Measurements from ENCODE around the gene TCL1B.
"Not testable (repeated sequence)": the region's sequence is repeated elsewhere in the genome, so short reads cannot be mapped to it uniquely, and the experiment has no call there.

TCL1B gene

DNA sequence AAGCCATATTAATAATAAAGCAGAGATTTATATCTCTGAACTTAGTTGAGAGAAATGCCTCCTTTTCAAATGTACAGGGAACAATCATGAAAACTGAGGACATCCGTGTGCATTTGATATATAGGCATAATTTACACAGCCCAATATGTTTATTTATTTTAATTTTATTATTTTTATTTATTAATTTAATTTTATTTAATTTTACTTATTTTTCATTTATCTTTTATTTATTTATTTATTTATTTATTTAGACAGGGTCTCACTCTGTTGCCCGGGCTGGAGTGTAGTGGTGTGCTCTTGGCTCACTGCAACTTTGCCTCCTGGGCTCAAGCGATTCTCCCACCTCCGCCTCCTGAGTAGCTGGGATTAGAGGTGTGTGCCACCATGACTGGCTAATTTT, 19.3 kb downstream of the TCL1B start:
- DNase-seq (ENCODE audit: low read depth): no peak
- Histone ChIP-seq H3K36me3 (ENCODE audit: control insufficient read depth, insufficient read depth, low read length, severe bottlenecking) (no peaks in the 10 kb centered on the region), H3K4me3 (ENCODE audit: low read length) (no peak overlapping the region), H3K9me3 (ENCODE audit: control insufficient read depth, low read length) (no peaks in the 10 kb centered on the region), H3K9ac (ENCODE audit: low read length) (no peak overlapping the region), H3K4me1 (ENCODE audit: control insufficient read depth, insufficient read depth, low read length) (no peaks in the 10 kb centered on the region), H3K27me3 (replicated peaks; ENCODE audit: control insufficient read depth, insufficient read depth, low read length) (peaks cover 27% of the 10 kb centered on the region)

DNA sequence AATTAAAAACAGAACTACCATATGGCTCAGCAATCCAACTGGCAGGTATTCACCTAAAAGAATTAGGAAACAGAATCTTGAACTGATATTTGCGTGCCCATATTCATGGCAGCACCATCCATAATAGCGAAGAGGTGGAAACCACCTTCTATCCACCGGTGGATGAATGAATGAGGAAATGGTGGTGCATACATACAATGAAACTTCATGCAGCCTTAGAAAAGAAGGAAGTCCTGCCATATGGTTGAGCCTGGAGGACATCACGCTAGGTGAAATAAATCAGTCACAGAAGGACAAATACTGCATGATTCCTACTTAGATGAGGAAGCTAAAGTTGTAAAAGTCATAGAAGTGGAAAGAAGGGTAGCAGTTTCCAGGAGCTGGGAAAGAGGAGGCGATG, 21.1 kb downstream of the TCL1B start:
- DNase-seq (ENCODE audit: low read depth): no peak
- Histone ChIP-seq H3K4me3 (ENCODE audit: low read length) (no peak overlapping the region), H3K4me1 (ENCODE audit: control insufficient read depth, insufficient read depth, low read length) (no peaks in the 10 kb centered on the region), H3K9me3 (ENCODE audit: control insufficient read depth, low read length) (no peaks in the 10 kb centered on the region), H3K36me3 (ENCODE audit: control insufficient read depth, insufficient read depth, low read length, severe bottlenecking) (no peaks in the 10 kb centered on the region), H3K27me3 (replicated peaks; ENCODE audit: control insufficient read depth, insufficient read depth, low read length) (peaks cover 20% of the 10 kb centered on the region), H3K9ac (ENCODE audit: low read length) (no peak overlapping the region)

DNA sequence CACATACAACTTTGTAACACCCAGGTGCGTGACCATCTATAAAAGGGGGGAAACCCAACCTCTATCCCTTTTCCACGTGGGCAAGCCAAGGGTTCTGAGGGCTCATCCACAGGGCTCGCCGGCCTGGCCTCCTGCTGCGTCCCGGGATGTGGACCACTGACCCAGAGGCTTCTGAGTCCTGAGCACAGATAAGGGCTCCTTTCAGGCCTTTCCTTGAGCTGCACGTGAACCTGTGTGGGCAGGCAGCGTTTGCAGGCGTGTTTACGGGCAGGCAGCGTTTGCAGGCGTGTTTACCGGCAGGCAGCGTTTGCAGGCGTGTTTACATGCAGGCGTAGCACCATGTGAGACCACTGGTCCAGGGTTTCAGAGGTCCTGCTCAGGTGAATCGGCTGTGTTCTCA, 23.9 kb downstream of the TCL1B start:
- DNase-seq (ENCODE audit: low read depth): no peak

DNA sequence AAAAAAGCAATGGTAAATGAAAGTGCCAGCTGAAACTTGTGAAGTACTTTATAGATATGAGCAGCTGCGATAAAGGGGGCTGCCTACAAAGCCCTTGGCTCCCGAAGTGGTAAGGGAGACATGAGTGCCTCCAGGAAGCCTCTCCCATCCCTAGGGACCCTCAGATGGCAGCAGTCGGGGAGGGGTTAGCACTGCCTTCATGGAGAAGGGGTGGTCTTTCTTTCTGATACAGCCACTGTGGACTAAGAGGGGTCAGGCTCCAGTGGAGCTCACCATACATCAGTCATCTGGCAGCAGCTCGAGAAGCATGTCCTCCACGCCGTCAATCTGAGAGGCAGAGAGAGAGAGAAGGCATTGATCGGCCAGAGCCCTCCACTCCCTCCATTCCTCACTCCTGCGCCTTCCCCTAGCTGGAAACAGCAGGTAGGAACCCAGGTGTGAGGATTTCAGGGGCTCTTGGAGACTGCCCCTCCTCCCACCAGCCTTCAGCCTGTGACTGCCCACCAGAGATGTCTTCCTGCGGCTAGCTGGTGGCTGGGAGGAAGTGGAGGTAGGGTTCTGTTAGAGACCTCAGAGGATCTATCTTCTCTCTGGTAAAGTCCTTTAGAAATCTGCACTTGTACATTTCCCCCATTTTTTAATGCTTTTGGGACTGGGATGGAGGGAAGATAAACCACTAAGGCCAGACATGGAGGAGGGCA, 25.4 kb downstream of the TCL1B start:
- no peak for DNase-seq (ENCODE audit: low read depth)
- Histone ChIP-seq H3K4me3 (ENCODE audit: low read length) (no peak overlapping the region), H3K9me3 (ENCODE audit: control insufficient read depth, low read length) (no peaks in the 10 kb centered on the region), H3K4me1 (ENCODE audit: control insufficient read depth, insufficient read depth, low read length) (no peaks in the 10 kb centered on the region), H3K36me3 (ENCODE audit: control insufficient read depth, insufficient read depth, low read length, severe bottlenecking) (no peaks in the 10 kb centered on the region), H3K27me3 (replicated peaks; ENCODE audit: control insufficient read depth, insufficient read depth, low read length) (peaks cover 13% of the 10 kb centered on the region), H3K9ac (ENCODE audit: low read length) (no peak overlapping the region)

More for the DNA sequence above, 23.9 kb downstream of the TCL1B start:
- Histone ChIP-seq H3K4me3 (ENCODE audit: low read length) (no peak overlapping the region), H3K36me3 (ENCODE audit: control insufficient read depth, insufficient read depth, low read length, severe bottlenecking) (no peaks in the 10 kb centered on the region), H3K9ac (ENCODE audit: low read length) (no peak overlapping the region), H3K9me3 (ENCODE audit: control insufficient read depth, low read length) (no peaks in the 10 kb centered on the region), H3K27me3 (replicated peaks; ENCODE audit: control insufficient read depth, insufficient read depth, low read length) (peaks cover 16% of the 10 kb centered on the region), H3K4me1 (ENCODE audit: control insufficient read depth, insufficient read depth, low read length) (no peaks in the 10 kb centered on the region)

DNA sequence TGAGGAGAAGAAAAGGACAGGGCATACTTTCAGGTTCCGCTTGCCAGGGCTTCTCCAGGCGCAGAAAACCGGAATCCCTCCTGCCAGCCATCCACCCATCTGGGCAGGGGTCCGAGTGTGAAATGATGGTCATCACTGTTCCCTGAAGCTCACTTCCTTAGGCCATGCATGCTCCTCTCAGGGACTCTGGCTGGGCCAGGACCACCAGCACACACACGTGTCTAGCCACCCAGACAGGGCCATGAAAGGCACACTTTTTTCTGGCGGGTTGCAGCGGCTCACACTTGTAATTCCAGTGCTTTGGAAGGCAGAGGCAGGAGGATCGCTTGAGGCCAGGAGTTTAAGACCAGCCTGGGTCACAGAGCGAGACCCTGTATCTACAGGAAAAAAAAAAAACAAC, 26.2 kb downstream of the TCL1B start:
- no peaks in the 10 kb centered on the region for H3K4me1 ChIP-seq (ENCODE audit: control insufficient read depth, insufficient read depth, low read length)
- no peak overlapping the region for H3K4me3 ChIP-seq (ENCODE audit: low read length)
- no peak overlapping the region for H3K9ac ChIP-seq (ENCODE audit: low read length)
- H3K9me3 ChIP-seq (ENCODE audit: control insufficient read depth, low read length): no peaks in the 10 kb centered on the region
- no peak for DNase-seq (ENCODE audit: low read depth)
- no peaks in the 10 kb centered on the region for H3K36me3 ChIP-seq (ENCODE audit: control insufficient read depth, insufficient read depth, low read length, severe bottlenecking)
- H3K27me3 ChIP-seq (replicated peaks; ENCODE audit: control insufficient read depth, insufficient read depth, low read length): peaks cover 13% of the 10 kb centered on the region

DNA sequence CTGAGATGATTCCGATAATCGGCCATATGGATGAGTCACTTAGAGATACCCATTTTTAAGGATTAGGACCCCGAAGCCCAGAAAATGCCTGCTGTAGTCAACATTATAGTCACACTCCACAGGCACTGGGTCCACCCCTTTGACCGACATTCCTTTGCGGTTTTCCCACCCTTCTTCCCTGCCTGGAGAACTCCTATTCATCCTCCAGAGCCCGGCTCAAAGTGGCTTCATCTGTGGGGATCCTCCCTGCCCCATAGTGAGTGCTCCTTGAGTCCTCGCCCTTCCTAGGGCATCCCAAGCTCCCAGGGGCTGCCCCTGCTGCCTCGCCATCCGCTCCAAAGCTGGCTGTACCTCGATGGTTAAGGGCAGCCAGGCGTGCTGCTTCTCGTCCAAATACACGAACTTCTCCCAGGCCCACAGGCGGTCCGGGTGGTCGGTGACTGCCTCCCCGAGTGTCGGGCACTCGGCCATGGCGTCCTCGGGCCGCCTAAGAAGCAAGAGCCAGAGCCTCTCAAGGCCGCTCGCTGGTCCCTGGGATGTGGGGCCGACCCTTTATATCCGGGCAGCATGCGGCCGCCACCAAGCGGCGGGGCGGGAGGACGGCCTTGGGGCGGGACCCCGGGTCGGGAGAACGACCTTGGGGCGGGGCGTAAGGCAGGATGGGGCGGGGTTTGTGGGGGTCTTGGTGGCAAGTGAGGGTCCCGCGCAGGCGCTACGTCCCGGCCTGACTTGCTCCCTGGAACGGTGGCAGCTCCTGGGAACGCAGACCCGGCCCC, 27.6 kb downstream of the TCL1B start, which contains the start of gene TCL1A:
Gene TCL1A, minus strand, starts transcription at position 530 of the 776 bp plus-strand sequence. Its CDS starts 59 bp downstream, at position 471.
- Histone ChIP-seq H3K36me3 (ENCODE audit: control insufficient read depth, insufficient read depth, low read length, severe bottlenecking) (no peaks in the 10 kb centered on the region), H3K9me3 (ENCODE audit: control insufficient read depth, low read length) (no peaks in the 10 kb centered on the region), H3K4me1 (ENCODE audit: control insufficient read depth, insufficient read depth, low read length) (no peaks in the 10 kb centered on the region), H3K27me3 (replicated peaks; ENCODE audit: control insufficient read depth, insufficient read depth, low read length) (peaks cover 9% of the 10 kb centered on the region), H3K9ac (ENCODE audit: low read length) (no peak within 1 kb of the TSS), H3K4me3 (ENCODE audit: low read length) (no peak within 1 kb of the TSS)
- no peak for DNase-seq (ENCODE audit: low read depth)

DNA sequence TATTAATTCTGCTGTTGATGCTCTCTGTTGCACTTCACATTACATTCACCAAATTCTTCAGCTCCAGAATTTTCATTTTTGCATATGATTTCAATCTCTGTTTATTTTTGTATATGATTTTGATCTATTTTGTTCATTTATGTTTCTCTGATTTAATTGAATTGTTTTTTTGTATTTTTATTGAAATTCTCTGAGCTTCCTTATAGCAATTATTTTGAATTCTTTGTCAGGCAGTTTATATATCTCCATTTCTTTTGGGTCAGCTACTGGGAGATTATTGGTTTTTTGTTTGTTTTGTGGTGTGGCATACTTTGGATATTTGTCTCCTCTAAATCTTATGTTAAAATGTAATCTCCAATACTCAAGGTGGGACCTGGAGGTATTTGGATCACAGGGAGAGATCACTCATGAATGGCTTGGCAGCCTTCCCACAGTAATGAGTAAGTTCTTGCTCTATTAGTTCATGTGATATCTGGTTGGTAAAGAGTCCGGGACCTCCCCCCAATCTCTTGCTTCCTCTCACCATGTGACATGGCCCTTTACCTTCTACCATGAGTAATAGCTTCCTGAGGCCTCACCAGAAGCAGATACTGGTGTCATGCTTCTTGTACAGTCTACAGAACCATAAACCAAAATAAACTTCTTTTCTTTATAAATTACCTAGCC, 36.4 kb downstream of the TCL1B start:
- Histone ChIP-seq H3K9me3 (ENCODE audit: control insufficient read depth, low read length) (peaks cover 15% of the 10 kb centered on the region), H3K36me3 (ENCODE audit: control insufficient read depth, insufficient read depth, low read length, severe bottlenecking) (no peaks in the 10 kb centered on the region), H3K27me3 (replicated peaks; ENCODE audit: control insufficient read depth, insufficient read depth, low read length) (peaks cover 4% of the 10 kb centered on the region), H3K9ac (ENCODE audit: low read length) (no peak overlapping the region), H3K4me1 (ENCODE audit: control insufficient read depth, insufficient read depth, low read length) (no peaks in the 10 kb centered on the region), H3K4me3 (ENCODE audit: low read length) (no peak overlapping the region)
- DNase-seq (ENCODE audit: low read depth): no peak

DNA sequence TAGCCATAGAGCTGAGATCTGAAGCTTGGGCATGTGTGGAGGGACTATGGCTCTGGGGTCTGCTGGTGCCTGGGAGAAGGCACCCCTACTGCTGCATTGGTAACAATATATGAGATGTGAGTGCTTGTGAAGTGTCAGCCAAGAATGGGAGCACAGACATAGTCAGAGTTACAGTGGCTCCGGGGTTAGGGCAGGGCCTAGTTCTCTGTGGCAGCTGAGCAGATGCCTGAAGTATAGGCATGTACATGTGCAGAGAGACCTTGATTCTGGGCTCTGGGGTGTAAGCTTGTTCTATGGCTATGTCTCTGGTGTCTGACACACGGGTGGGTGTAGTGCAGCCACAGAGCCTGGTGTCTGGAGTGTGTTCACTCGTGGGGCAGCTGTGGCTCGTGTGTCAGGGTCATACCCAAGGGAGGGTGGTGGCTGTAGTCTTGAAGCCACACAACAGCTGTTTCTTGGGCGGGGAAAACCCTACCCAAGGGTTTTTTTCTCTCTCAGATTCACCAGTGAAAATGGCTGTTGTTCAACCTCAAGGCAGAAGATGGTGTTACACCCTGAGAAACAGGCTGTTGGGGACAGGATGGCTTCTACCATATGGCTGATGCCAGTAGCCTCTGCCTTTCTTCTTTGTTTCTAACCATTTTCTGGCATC, 39.6 kb downstream of the TCL1B start:
- no peaks in the 10 kb centered on the region for H3K4me1 ChIP-seq (ENCODE audit: control insufficient read depth, insufficient read depth, low read length)
- H3K4me3 ChIP-seq (ENCODE audit: low read length): no peak overlapping the region
- no peaks in the 10 kb centered on the region for H3K36me3 ChIP-seq (ENCODE audit: control insufficient read depth, insufficient read depth, low read length, severe bottlenecking)

DNA sequence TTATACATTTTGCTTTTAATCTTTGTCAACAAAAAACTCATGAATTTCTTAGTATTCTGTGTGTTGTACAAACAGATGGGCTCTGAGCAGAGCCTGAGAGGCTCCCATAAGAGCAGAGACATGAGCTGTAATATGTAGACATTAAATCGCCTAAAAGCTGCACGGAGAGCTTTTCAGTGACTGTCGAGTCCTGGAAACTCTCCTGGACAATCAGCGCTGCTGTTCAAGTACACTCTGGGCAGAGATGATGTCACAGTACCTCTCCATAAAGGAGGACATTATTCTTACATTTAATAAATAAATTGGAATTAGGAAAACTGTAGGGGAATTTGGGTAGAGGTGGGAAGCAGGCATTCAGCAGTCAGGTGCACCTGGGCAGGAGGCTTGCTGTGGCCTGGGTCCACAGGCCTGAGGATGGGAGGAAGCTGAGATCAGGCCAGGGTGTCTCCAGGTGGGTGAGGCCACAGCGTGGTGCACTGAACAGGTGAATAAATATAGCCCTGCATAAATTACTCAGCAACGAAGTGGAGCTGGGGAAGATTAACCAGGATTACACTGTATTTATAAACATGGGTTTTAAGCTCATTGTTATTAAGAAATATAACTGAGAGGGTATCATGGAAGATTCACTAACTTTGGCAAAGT, 41.0 kb downstream of the TCL1B start:
- no peak overlapping the region for H3K9ac ChIP-seq (ENCODE audit: low read length)
- H3K36me3 ChIP-seq (ENCODE audit: control insufficient read depth, insufficient read depth, low read length, severe bottlenecking): no peaks in the 10 kb centered on the region
- peaks cover 31% of the 10 kb centered on the region for H3K27me3 ChIP-seq (replicated peaks; ENCODE audit: control insufficient read depth, insufficient read depth, low read length)
- no peak for DNase-seq (ENCODE audit: low read depth)
- H3K4me1 ChIP-seq (ENCODE audit: control insufficient read depth, insufficient read depth, low read length): no peaks in the 10 kb centered on the region
- H3K9me3 ChIP-seq (ENCODE audit: control insufficient read depth, low read length): peaks cover 8% of the 10 kb centered on the region
- H3K4me3 ChIP-seq (ENCODE audit: low read length): no peak overlapping the region

More for the DNA sequence above, 39.6 kb downstream of the TCL1B start:
- Histone ChIP-seq H3K9me3 (ENCODE audit: control insufficient read depth, low read length) (peaks cover 15% of the 10 kb centered on the region), H3K27me3 (replicated peaks; ENCODE audit: control insufficient read depth, insufficient read depth, low read length) (peaks cover 24% of the 10 kb centered on the region), H3K9ac (ENCODE audit: low read length) (no peak overlapping the region)
- no peak for DNase-seq (ENCODE audit: low read depth)

DNA sequence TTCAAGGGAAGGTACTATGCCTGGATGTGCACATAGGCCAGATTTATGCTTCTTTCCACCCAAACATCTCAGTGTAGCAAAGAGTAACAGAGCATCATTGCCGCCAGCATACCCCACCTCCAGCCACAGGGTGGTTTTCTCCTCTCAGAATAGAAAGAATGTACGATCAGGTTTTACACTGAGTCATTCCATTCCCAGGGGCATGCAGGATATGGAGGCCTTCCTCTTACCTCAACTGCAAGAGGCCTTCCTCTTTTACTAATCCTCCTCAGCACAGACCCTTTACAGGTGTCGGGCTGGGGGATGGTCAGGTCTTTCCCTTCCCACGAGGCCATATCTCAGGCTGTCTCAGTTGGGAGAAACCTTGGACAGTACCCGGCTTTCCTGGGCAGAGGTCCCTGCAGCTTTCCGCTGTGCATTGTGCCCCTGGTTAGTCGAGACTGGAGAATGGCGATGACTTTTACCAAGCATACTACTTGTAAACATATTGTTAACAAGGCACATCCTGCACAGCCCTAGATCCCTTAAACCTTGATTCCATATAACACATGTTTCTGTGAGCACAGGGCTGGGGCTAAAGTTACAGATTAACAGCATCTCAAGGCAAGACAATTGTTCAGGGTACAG, 43.3 kb downstream of the TCL1B start:
- not testable (repeated sequence) for DNase-seq (ENCODE audit: low read depth); H3K9ac ChIP-seq (ENCODE audit: low read length); H3K4me1 ChIP-seq (ENCODE audit: control insufficient read depth, insufficient read depth, low read length); H3K9me3 ChIP-seq (ENCODE audit: control insufficient read depth, low read length); H3K36me3 ChIP-seq (ENCODE audit: control insufficient read depth, insufficient read depth, low read length, severe bottlenecking); H3K4me3 ChIP-seq (ENCODE audit: low read length)
- peaks cover 31% of the 10 kb centered on the region for H3K27me3 ChIP-seq (replicated peaks; ENCODE audit: control insufficient read depth, insufficient read depth, low read length)
